Measurements from ENCODE around the gene ABHD2.

Gene ABHD2

GRCh38 chr15:89203705-89204273 is 115.5 kb downstream of the ABHD2 start:
- H3K27ac ChIP-seq (ENCODE audit: extremely low read depth, low read depth, low read length), result no peak overlapping the region
- ChIA-PET CTCF (interaction anchor here (0.6 to 0.8 kb wide), 3 partner anchors 26 to 66 kb away, joined by 3 read pairs; no protein-coding TSS in a partner anchor), POLR2A (interaction anchor here (0.6 to 1.0 kb wide), 2 partner anchors 41 to 43 kb away, joined by 3 to 7 read pairs; no protein-coding TSS in a partner anchor)
- no peak overlapping the region for H3K4me3 ChIP-seq (ENCODE audit: low read depth, low read length)
- H3K36me3 ChIP-seq (ENCODE audit: control insufficient read depth in 2 of 2, insufficient read depth in 1 of 2, low read length in 2 of 2), result no peaks in the 10 kb centered on the region
- TF ChIP-seq KLF7 (tag by site-specific recombination; IDR thresholded peaks at IDR 0.05; ENCODE audit: borderline replicate concordance) (no peak), ZNF560 (tag by site-specific recombination; IDR thresholded peaks at IDR 0.05; ENCODE audit: borderline replicate concordance) (no peak), AEBP2 (tag by site-specific recombination; IDR thresholded peaks at IDR 0.05; ENCODE audit: borderline replicate concordance) (no peak), ZNF623 (tag by site-specific recombination; IDR thresholded peaks at IDR 0.05) (no peak), ZBTB11 (tag by site-specific recombination; conservative IDR thresholded peaks at IDR 0.05; ENCODE audit: low read depth) (no peak), ZNF571 (tag by site-specific recombination; IDR thresholded peaks at IDR 0.05) (no peak), ZNF121 (tag by site-specific recombination; IDR thresholded peaks at IDR 0.05) (no peak), OVOL3 (tag by site-specific recombination; IDR thresholded peaks at IDR 0.05) (no peak)
- no peaks in the 10 kb centered on the region for H3K9me3 ChIP-seq (ENCODE audit: control insufficient read depth, insufficient read depth, low read depth, low read length)
- 0 out of 2 replicates have a peak, but pooled peaks cover under 1% of the 10 kb centered on the region for H3K4me1 ChIP-seq (ENCODE audit: control insufficient read depth, insufficient read depth, low read length)

- no peak overlapping the region for H3K27ac ChIP-seq (ENCODE audit: extremely low read depth, low read depth, low read length)
- no peaks in the 10 kb centered on the region for H3K4me1 ChIP-seq (ENCODE audit: control insufficient read depth, insufficient read depth, low read length)
- no peak overlapping the region for H3K4me3 ChIP-seq (ENCODE audit: low read depth, low read length)
- H3K9me3 ChIP-seq (ENCODE audit: control insufficient read depth, insufficient read depth, low read depth, low read length), result no peaks in the 10 kb centered on the region
- H3K36me3 ChIP-seq (ENCODE audit: control insufficient read depth in 2 of 2, insufficient read depth in 1 of 2, low read length in 2 of 2), result no peaks in the 10 kb centered on the region
- TF ChIP-seq MYNN (tag by site-specific recombination; IDR thresholded peaks at IDR 0.05; ENCODE audit: borderline replicate concordance) (0 out of 2 replicates have a peak, but pooled peaks have one; percentile 9), ZNF324 (tag by site-specific recombination; IDR thresholded peaks at IDR 0.05) (no peak), ZNF530 (tag by site-specific recombination; IDR thresholded peaks at IDR 0.05; ENCODE audit: low read depth) (no peak)
- CTCF ChIA-PET, result interaction anchor here (0.5 to 2.9 kb wide), 71 partner anchors 9 to 662 kb away, joined by 3 to 64 read pairs (median 5); partner anchors contain the start of genes FANCI, POLG and RLBP1
- POLR2A ChIA-PET, result interaction anchor here (0.8 to 1.8 kb wide), 6 partner anchors 9 to 129 kb away, joined by 3 to 11 read pairs (median 4); partner anchors contain the start of genes FANCI and POLG
Observed at GRCh38 chr15:89205991-89206585, 117.8 kb downstream of the ABHD2 start.

GRCh38 chr15:89206908-89207331 is 118.7 kb downstream of the ABHD2 start:
- H3K27ac ChIP-seq (ENCODE audit: extremely low read depth, low read depth, low read length), result no peak overlapping the region
- H3K4me3 ChIP-seq (ENCODE audit: low read depth, low read length), result no peak overlapping the region
- no peaks in the 10 kb centered on the region for H3K4me1 ChIP-seq (ENCODE audit: control insufficient read depth, insufficient read depth, low read length)
- no peaks in the 10 kb centered on the region for H3K36me3 ChIP-seq (ENCODE audit: control insufficient read depth in 2 of 2, insufficient read depth in 1 of 2, low read length in 2 of 2)
- POLR2A ChIA-PET, result interaction anchor here (0.8 to 1.8 kb wide), 6 partner anchors 9 to 128 kb away, joined by 3 to 11 read pairs (median 4); partner anchors contain the start of genes FANCI and POLG
- H3K9me3 ChIP-seq (ENCODE audit: control insufficient read depth, insufficient read depth, low read depth, low read length), result no peaks in the 10 kb centered on the region
- CTCF ChIA-PET, result interaction anchor here (0.5 to 2.9 kb wide), 80 partner anchors 8 to 694 kb away, joined by 3 to 64 read pairs (median 5); partner anchors contain the start of genes FANCI, POLG and RLBP1
- no peak for TF ChIP-seq SCRT1 (tag by site-specific recombination; IDR thresholded peaks at IDR 0.05; ENCODE audit: borderline replicate concordance)
- no peak for TF ChIP-seq ZNF362 (tag by site-specific recombination; IDR thresholded peaks at IDR 0.05)
- no peak for TF ChIP-seq BCL6B (tag by site-specific recombination; IDR thresholded peaks at IDR 0.05)
- TF ChIP-seq ZBTB1 (tag by site-specific recombination; IDR thresholded peaks at IDR 0.05), result no peak
- no peak for TF ChIP-seq ZBTB11 (tag by site-specific recombination; conservative IDR thresholded peaks at IDR 0.05; ENCODE audit: low read depth)
- no peak for TF ChIP-seq ZNF529 (tag by site-specific recombination; IDR thresholded peaks at IDR 0.05; ENCODE audit: insufficient replicate concordance)
- no peak for TF ChIP-seq REPIN1 (tag by site-specific recombination; IDR thresholded peaks at IDR 0.05; ENCODE audit: low read depth)

Data from HEK293 (cell line).